GM21825 (cell line): ENCODE data around the gene MRM2.

Experiments
- ATAC-seq: cut with Tn5 transposase; IDR thresholded peaks from one replicate; pipeline ENCODE4 v1.9.1; 2021; ENCODE audit warnings: mild to moderate bottlenecking, moderate library complexity; ENCODE audit not compliant: unreplicated experiment

MRM2 gene

GRCh38 chr7:2193575-2194305 lies 48.3 kb downstream of the MRM2 start:
- no peak for ATAC-seq

GRCh38 chr7:2192831-2193534 lies 49.0 kb downstream of the MRM2 start:
- no peak for ATAC-seq

- ATAC-seq, result no peak
Observed at GRCh38 chr7:2191016-2191415, 51.0 kb downstream of the MRM2 start.

- ATAC-seq, result no peak
Observed at GRCh38 chr7:2190531-2190930, 51.5 kb downstream of the MRM2 start.

- no peak for ATAC-seq
Observed at GRCh38 chr7:2186166-2186565, 55.8 kb downstream of the MRM2 start.

GRCh38 chr7:2185715-2186114 lies 56.3 kb downstream of the MRM2 start:
- ATAC-seq, result no peak
